Bone marrow (tissue), 2 donors: Measurements from ENCODE around the gene FOXD4L5.
"Not testable (repeated sequence)": the region's sequence is repeated elsewhere in the genome, so short reads cannot be mapped to it uniquely, and the experiment has no call there.

Experiments
- DNase-seq, 2 donors: peaks; one replicate each; lab custom pipeline; 2025; lab: John Stamatoyannopoulos, UW

Gene FOXD4L5

GRCh38 chr9:65285109-65285508, at the start of gene FOXD4L5:
Gene FOXD4L5, minus strand, starts transcription at chr9:65285209. Its CDS starts 832 bp downstream, at chr9:65284377.
- not testable (repeated sequence) for DNase-seq

- not testable (repeated sequence) for DNase-seq
Measured at GRCh38 chr9:65283943-65284342, 1.1 kb downstream of the FOXD4L5 start.

GRCh38 chr9:65282976-65283375, 2.0 kb downstream of the FOXD4L5 start:
- not testable (repeated sequence) for DNase-seq
